HG02870 (cell line): ENCODE measurements around the gene STX16.
A peak's percentile ranks its signal among the peaks of the same experiment; 100 is the strongest.

Experiments
- ATAC-seq: cut with Tn5 transposase; IDR thresholded peaks from one replicate; pipeline ENCODE4 v1.9.1; 2021; ENCODE audit warnings: mild to moderate bottlenecking, moderate library complexity; ENCODE audit not compliant: unreplicated experiment

STX16 gene, protein sequence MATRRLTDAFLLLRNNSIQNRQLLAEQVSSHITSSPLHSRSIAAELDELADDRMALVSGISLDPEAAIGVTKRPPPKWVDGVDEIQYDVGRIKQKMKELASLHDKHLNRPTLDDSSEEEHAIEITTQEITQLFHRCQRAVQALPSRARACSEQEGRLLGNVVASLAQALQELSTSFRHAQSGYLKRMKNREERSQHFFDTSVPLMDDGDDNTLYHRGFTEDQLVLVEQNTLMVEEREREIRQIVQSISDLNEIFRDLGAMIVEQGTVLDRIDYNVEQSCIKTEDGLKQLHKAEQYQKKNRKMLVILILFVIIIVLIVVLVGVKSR

GRCh38 chr20:58650776-58651558, at the start of gene STX16:
Gene STX16, plus strand, starts transcription at chr20:58651283. Its CDS starts 724 bp downstream, at chr20:58652007.
- peak; percentile 59 for ATAC-seq

- ATAC-seq: no peak
These were observed 49.0 kb upstream of the STX16 start for GRCh38 chr20:58602124-58602523.

- ATAC-seq: no peak
These were observed 47.4 kb upstream of the STX16 start for GRCh38 chr20:58603721-58604120.

GRCh38 chr20:58604128-58604881, 46.8 kb upstream of the STX16 start:
- no peak for ATAC-seq

GRCh38 chr20:58605292-58606065, 45.6 kb upstream of the STX16 start:
- no peak for ATAC-seq

DNA sequence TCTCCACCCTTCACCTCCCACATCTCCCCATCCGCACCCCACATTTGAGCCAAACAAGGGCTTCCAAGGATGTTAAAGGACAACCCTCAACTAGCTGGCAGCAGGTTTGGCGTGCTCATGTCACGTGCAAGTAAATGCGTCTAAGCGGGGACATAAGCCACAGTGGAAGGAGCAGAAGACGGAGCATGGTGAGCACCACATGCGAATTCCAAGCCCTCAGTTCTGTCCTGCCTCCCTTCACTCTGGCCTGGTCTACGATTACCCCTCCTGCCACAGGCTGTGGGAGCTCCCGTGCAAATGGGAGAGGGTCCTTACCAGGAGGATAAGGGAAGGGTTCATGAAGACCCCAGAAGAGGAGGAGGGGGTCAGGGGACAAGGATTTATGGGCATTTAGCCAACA, 44.9 kb upstream of the STX16 start:
- ATAC-seq: no peak

- no peak for ATAC-seq
These were observed 42.8 kb upstream of the STX16 start for GRCh38 chr20:58608096-58608840.

- no peak for ATAC-seq
These were observed 42.1 kb upstream of the STX16 start for GRCh38 chr20:58609026-58609425.

DNA sequence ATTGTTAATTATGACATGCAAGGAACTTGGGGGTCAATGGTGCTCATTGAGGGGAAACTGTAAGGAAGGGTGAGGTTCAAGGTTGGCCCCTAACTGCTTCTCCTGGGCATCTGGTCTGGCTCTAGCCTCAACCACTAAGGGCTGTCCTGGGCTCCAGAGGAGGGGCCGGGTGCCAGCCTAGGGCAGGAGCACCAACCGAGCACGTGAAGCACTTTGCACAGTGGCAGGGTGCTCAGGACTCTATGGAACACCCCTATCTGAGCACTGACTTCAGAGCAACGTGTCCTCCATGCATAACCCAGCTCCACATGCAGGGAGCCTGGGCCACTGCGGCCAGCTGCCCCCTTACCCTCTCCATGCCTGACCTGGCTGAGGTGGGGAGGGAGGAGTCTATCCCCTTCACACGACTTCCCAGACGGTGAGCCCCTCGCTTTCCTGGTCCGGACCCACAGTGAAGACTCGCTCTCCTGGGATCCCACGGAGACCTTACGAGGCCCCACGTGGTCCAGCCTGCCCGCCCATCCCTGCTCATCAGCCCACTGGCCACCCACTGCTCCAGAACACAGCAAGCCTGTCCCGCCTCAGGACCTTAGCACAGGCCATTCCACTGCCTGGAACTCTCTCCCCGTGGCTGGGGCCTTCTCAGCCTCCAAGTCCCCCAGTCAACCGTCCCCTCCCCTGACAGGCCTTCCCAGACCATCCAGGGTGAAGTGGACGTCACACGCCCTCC, 40.8 kb upstream of the STX16 start:
- no peak for ATAC-seq

DNA sequence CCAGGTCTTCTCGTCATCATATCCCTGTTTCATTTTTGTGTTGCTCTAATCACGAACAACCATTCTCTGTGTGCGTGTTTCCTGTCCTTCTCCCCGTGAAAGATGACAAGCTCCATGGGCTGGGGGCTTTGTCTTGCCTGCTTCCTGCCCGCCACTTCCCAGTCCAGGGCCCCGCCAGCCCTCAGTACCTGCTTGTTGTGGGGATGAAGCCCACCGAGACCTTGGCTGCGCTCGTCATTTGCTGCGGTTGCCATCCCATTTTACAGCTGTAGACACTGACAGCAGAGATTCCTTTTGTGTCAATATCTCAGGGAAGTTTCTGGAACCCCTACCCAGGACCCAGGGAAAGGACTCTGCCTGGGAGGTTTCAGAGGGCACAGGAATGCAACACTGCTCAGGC, 40.3 kb upstream of the STX16 start:
- no peak for ATAC-seq

DNA sequence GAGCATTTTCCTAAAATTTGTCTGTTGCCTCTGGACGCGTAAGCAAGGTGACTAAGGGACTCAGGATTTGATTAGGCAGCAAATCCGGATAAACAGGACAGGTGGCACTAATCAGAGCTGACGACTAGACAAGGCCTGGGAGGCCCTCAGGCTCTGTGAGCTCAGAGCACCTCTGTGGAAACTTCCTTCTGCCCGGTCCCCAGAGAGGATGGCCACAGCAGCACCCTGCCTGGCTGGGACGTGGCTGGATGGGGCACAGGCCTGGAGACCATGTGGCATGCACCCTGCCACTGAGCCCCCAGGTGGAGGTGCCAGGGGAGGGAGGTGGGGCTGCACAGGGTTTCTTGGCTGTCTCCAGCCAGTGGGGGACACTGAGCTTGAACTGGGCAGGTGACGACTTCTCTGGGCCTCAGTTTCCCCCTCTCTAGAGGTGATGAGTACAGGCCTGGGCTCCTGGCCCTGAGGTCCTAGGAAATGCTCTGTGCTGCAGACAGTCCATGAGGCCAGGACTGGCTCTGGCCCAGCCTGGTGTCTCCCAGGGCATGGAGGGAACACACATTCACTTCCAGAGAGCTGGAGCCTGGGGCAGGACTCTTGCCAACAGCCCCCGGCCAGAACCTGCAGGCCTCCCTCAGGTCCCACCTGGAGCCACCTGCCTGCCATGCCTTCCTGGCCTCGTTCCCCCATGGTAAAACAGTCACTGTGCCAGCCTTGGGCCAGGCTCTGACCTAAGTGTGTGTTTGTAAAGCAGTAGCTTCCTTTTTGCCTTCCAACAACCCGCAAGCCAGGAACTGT, 39.6 kb upstream of the STX16 start:
- ATAC-seq: no peak

DNA sequence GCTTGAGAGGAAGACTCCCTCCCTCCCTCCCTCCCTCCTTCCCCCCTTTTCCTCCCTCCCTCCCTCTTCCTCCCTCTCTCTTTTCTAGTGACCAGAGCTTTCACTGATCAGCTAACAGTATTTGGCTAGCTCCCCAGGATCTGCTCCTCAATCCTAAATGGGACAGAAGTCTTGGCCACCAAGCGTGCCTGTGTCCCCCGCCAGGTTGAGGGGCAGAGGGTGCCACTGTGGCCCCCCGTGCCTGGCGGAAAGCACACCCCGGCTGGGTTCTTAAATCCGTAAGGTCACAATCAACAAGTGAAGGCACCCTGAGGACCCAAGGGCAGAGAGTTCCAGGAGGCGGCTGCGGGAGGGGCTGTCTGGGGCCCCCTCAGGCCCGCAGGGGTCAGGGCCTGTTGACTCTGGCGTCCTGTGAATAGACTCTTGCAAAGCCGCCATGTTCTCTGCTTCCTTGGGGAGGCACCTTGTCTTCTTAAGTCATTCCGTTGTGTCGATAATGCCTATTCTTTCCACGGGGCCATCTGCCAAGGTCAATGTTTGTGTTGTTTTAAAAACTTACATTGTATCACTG, 38.9 kb upstream of the STX16 start:
- ATAC-seq: no peak

DNA sequence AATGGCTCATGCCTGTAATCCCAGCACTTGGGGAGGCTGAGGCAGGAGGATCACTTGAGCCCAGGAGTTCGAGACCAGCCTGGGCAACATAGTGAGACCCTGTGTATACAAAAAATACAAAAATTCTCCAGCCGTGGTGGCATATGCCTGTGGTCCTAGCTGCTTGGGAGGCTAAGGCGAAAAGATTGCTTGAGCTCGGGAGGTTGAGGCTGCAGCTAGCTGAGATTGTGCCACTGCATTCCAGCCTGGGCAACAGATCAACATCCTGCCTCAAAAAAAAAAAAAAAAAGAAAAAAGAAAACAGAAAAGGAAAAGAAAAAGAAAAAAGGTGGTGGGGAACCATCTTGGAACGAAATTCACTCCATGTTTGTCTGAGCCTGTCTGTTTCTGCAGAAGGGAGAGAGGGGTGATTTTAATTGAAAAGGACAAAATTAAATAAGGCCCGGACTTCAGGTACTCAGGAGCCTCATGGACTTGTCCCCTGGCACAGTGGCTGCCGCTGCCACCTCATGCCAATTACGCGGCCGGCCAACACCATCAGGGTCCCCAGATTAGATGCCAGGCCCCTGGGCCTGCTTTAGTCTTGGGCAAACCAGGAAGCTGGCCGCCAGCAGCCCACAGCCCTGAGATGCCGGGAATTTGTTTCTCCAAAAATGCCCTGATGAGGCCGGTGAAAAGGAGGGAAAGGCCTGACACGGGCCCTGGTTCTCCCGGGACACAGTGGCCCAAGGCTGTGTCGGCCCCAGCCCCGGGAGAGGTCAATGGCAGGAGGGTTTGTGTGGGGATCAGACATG, 37.8 kb upstream of the STX16 start:
- no peak for ATAC-seq

DNA sequence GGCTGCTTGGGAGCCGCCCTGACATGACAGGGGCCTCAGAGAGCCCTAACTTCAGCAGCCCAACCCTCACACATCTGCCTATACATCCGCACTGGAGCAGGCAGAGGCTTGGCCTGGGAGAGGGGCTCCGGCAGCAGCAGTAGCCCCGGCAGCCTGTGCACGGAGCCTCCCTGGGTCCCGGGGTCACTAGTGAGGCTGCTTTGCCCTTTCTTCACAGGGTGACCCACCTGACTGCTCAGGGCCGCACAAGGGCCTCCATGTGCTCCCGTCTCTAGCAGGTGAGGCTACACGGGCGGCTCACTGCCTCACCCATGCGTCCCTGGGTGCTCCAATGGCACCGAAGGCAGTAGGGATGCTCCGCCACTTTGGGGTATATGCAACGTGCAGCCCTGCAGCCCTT, 36.7 kb upstream of the STX16 start:
- no peak for ATAC-seq

DNA sequence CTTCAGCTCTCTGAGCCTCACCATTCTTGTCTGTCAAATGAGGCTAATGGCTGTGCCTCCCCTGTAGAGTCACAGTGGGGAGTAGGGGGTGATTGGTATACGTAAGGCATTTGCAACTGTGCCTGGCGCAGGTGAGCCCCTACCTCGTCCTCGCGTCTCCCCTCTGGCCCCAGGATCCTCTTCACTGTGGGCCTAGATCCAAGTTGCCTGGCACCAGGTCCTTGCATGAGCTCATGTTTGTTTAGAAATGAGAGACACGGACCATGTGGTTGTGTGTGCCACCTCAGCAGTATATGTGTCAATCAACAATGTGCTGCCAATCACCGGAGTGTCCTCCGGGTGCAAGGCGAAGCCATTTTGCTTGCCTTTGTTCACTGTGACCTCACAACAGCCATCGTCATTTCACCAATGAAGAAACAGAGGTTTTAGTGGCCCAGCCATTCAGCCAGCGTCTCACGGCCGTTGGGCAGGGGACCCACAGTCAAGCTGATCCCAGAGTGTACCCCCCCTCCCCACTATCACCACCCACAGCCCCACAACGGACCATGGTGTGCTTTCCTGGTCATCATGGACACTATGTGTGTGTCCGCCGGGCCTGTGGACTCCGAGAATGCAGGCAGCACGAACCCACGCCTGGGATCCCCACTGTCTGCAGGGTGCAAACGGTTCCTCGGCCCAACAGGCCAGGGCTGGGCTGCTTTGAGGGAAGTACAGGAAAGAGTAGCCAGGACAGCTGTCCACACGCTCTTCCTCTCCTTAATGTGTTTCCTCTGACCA, 35.9 kb upstream of the STX16 start:
- no peak for ATAC-seq

GRCh38 chr20:58616411-58616810, 34.7 kb upstream of the STX16 start:
- ATAC-seq: no peak

DNA sequence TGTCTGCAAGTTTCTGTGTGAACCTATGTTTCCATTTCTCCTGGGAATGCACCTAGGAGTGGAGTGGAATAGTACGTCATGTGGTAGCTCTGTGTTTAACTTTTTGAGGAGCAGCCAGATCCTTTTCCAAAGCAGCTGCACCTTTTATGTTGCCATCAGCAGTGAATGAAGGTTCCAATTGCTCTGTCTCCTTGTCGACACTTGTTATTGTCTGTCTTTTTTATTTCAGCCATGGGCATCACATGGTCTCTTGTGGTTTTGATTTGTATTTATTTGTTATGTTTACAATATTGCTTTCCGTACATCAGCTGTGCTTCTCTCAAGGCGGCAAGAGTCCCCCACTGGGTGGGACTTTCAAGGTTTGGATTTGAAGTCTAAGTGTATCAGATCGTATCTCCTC, 33.9 kb upstream of the STX16 start:
- ATAC-seq: no peak
